ENCODE data around the gene RNU7-1.
A peak's percentile ranks its signal among the peaks of the same experiment; 100 is the strongest.

- TF ChIP-seq CTCF (conservative IDR thresholded peaks at IDR 0.05) (peak; percentile 52), ZFX (IDR thresholded peaks at IDR 0.05) (peak; percentile 65; the same call in 1 of the 2 replicates)
Observed at GRCh38 chr12:6962285-6963015, 18.8 kb downstream of the RNU7-1 start.
